Activated CD4-positive, alpha-beta T cell treated with anti-CD3 and anti-CD28 coated beads for 4 hours (primary cell): ENCODE results near the gene CNTD1.

Experiments used
- DNase-seq, 2 donors: peaks; one replicate each; pipeline ENCODE4 v3.0.0-alpha.2; 2020

Gene CNTD1

DNA sequence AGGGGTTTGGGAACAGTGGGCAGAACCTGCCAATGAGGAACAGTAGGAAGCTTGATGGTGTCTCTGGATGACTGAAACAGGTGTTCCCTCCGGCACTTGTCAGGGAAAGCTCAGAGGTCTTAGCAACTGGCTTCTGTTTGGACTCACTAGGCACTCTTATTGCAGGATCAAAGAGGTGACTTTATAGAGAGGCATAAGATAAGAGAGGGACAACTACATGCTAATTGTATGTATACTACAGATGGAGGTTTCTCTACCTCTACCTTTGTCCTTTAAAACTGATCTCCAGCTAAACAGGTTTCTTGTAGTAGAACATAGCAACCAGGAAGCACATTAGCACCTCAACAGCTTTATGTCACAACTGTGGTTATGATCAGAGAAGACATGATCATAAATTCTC lies 7.6 kb downstream of the CNTD1 start:
- no peak for DNase-seq

DNA sequence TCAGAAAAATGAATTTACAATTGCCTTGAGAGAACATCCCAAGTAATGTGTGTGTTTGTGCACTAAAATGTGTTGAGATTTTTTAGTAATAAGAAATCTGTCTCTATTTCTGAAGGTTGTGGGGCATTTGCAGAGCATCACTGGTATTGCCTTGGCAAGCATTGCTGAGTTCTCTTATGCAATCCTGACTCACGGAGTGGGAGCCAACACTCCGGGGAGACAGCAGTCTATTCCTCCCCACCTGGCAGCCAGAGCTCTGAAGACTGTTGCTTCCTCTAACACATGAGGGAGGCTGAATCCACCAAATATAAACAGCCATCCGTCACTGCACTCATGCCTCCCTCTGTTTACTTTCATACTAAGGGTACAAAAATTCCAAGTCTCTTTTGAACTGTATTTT lies 10.6 kb downstream of the CNTD1 start:
- no peak for DNase-seq

DNA sequence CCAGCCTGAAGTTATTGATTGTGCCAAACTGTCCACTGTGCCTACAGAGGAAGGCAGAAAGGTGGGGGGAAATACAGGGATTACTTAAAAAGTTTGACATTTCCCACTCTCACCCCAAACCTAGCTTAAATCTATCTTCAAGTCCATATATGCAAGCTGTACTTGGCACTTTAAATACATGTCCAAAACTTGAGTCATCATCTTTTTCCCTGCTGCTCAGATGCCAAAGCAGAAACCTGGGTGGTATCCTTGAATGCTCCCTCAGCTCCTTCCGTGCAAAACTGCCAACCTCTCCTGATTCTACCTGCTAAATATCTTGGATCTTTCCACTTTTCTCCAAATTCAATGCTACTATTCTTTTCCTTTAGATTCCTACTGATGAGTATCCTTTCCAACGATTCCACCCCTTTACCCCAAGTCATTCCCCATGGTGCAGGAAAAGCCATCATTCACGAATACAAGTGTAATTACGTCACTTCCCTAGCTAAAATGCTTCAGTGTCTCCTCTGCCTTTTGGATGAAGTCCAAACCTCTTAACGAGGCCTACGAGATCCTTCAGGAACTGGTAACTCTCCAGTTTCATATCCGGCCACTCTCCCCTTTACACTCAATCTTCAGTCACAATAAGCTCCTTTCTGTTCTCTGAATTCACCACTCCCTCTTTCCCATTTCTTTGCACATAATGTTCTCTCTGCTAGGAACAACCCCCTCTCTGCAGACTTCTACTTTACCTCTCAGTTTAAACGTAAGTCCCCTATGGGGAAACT lies 16.2 kb downstream of the CNTD1 start:
- DNase-seq: no peak

DNA sequence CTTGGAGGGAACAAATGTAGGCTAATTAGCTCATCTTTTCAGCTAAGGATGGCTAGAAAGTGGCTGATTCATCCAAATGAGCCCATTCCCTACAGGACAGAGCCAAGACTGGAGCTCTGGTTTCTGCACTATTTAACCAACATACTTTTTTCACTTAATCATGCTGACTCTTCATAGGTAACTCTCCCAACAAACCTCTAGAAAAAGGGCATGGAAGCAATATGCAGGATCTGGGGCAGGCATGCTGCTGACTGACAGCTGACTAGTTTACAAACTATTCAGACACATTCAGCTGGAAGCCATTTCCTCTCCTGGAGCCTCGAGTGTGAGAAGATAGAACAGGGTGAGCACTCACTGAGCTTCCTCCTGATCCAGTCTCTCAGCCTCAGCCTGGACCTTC lies 19.2 kb downstream of the CNTD1 start:
- no peak for DNase-seq

DNA sequence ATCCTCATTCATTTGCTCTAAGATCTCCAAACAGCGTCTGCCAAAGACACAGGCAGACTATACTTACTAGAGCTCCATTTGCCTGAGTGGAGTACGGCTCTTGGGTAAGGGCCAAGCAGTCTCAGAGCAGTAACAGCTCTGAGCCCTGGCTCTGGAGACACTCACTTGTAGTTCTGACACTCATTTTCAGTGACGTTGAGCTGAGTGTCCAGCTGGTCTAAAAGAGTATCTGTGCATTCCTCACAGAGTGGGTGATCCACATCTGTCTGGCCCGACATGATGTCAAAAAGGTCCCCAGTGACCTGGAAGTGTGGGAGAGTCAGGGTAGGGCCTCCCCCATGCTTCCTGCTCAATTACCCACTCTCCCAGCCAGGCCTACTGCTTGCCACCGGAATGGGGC lies 19.7 kb downstream of the CNTD1 start:
- DNase-seq: no peak

DNA sequence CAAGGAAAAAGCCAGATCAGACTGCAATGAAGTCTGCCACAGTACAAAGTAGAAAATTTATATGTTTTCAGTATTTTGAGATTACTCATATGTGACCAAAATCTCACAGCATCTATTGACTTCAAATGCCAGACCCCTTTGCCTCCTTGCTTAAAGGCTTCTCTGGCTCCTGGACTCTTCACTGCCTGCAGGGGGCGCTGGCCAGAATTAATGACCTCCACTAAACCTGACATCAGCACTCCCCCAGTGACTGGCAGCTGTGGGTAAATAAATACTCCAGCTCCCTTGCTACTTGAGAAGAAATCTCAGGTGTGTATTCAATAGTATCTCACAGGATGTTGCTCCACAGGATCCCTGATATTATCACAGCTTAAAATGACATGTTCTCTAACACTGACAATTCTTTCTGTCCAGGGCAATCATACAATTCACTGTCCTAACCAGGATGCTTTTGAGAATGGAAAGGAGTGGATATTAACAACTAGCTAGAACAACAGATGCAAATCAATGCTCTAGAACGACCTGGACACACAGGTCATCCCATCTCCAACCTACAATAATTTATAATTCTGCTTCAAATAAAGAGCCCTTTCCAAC lies 21.4 kb downstream of the CNTD1 start:
- peak; percentile 60 to 62 for DNase-seq

DNA sequence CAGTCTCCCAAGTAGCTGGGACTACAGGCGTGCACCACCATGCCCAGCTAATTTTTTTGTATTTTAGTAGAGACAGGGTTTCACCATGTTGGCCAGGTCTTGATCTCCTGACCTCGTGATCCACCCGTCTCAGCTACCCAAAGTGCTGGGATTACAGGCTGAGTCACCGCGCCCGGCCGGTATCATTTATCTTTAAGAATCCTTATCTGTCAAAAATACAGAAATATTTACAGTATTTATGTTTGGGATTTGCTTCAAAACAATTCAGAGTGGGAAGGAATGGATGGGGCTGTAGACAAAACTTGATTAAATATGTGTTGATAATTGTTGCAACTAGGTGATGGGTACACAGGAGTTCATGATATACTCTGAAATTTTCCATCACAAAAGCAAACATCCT lies 22.5 kb downstream of the CNTD1 start:
- DNase-seq: no peak

DNA sequence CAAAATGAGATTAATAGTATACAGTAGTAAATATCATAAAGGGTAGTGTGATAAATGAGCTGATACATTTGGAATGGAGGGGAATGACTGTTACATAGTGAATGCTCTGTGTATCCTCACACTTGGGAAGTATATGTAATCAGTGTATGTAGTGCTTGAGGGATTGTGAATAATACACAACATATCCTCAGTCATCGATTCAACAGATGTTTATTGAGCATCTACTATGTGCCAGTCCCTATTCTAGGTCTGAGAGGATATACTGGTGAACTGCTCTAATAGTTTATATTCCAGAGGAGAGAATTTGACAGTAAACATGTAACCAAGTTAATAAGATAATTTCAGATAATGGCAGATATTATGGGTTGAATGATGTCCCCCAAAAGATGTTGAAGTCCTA lies 28.8 kb downstream of the CNTD1 start:
- no peak for DNase-seq

DNA sequence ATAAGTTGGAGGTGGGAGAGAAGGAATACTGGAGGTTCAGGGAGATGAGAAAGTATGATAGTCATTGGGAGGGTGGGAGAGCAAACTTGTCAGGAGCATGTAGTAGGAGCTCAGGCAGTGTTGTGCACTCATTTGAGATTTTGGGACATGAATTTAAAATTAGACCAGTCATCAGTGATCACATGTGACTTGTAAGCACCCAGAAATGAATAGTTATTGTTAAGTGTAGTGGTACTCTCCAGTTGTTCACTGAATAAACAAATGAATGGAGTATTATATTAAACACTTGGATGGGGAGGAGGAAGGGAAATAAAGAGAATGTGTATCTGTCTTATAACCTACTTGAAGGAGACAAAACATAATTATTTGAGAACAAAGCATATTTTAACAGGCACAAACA lies 32.3 kb downstream of the CNTD1 start:
- DNase-seq: no peak

DNA sequence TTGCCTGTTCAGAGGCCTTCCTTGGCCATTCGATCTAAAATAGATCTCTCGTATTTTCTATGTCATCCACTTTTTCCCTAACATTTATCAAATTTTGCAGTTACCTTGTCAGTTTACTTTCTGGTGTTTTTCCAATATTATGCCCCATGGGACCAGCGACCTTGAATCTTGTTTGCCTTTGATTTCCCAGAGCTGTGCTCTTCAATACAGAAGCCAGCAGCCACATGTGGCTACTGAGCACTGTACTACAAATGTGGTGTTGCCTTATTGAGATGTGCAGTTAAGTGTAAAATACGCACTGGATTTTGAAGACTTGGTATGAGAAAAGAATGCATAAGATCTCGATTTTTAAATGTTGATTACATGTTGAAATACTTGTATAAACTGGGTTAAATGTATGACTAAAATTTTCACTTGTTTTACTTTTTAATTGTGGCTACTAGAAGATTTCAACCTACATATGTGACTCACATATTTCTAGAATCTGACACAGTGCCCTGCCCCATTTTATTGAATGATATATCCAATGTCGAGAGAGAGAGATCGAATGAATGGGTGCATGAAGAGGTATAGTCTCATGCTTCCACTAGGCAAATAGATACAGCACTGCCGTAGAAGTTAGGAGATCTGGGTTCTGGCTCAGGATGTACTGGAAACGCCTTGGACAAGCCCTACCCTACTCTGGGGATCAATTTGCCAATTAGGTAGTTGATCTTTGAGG lies 33.7 kb downstream of the CNTD1 start:
- DNase-seq: no peak

DNA sequence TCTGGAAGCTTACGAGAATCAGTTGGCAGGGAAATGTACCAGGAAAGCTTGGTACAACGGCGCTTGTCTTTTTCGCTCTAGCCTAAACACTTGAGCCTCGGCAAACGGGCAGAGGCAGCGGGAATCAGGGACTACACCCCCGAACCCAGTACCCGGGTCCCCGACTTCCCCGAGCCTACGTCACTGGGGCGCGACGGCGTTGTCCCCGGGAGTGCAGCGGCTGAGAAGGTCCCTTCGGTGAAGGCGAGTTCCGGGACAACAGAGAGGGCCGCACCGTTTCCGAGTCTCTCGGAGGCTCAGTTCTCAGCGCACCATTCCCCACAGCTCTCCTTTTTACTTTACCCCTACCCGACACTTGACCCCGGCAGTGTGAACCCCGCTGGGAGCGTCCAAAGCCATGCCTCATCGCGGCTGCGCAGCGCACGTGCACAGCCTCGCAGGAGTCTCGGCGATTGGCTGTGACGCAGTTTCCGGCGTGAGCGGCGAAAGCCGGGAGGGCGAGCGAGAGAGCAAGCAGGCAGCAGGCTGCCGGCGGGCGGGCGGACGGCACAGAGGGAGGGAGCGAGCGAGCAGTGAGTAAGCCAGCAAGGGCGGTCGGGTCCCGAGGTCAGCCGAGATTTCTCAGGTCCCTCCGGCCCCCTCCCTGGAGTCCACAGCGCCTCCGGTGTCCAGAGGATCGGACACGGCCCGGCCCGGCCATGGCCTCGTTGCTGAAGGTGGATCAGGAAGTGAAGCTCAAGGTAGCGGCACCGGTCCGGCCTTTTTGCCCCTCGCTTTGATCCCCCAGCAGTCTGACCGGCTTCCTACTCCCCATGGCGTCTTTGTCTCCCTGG lies 34.5 kb downstream of the CNTD1 start, which contains the start of gene PSME3:
Gene PSME3, plus strand, starts transcription at position 464 of the 833 bp plus-strand sequence. Its CDS starts 235 bp downstream, at position 699.
- peak; percentile 87 to 89 for DNase-seq

DNA sequence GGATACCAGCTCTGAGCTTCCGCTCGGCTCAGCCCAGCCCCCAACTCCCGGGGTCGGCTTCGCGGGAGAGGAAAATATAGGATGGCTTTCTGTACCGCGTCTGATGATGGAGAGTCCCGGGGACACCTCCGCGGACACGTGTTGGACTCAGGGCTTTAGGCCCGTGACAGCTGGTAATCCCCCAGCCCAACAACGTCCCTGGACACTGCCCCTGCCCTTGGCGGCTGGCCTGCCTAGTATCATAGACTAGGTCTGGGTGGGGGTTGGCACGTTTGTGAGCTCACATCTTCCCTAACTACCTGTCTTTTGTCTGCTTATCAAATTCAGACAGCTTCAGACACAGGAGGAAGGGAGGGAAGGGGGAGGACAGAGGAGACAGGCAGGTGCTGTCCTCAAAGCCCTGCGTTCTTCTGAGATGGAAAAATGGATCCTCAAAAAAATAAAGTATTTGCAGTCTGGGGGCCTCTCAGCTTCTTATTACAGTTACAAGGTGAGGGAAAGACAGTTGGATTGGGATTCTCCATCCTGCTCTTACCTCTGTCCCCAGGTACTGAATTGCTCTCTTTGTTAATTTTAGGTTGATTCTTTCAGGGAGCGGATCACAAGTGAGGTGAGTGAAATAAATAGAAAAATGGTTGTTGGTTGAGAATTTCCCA lies 35.2 kb downstream of the CNTD1 start:
- DNase-seq: peak in 1 of 2 donors; percentile 14

DNA sequence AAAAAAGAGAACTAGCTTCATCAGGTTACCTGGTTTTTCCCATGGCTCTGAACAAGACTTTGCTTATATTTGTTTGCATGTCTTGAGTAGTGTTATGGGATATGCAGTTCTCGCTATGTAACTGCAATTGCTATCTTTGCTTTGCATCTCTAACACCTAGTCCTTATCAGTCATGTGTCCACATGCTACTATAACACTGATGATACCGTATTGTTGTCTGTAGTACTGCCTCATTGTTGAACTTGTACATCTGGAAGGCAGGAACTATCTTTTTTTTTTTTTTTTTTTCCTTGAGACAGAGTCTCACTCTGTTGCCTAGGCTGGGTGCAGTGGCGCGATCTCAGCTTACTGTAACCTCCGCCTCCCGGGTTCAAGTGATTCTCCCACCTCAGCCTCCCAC lies 37.1 kb downstream of the CNTD1 start:
- DNase-seq: no peak

DNA sequence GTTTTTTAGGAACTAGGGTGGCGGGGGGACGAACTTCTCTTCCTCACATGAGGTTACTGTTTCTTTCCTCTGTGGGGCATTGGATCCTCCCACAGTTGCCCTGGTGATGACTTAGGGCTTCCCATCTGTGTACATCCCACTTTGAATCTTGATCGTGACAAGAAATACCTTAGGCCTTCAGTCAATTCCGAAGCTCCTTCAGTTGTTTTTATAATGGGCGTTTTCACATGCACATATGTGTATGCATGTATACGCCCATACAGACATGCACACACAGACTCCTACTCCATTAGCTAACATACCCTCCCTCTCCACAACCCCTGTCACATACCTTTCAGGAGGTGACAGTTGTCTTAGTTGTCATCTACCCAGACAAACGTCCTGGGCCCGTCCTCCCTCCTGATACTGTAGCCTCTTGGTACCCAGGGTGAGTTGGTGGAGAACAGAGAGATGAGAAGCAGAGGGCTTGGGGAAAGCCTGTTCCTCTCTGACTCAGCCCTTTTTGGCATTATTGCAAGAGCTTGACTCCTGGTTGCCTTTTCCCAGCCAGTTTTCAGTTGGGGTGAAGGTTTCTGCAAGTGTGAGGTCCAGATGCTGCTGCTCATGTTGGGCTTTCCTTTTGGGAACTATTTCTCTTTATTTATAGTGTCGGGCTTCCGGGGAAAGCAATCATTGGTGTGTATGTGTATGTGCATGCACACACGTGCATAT lies 43.5 kb downstream of the CNTD1 start:
- DNase-seq: no peak

DNA sequence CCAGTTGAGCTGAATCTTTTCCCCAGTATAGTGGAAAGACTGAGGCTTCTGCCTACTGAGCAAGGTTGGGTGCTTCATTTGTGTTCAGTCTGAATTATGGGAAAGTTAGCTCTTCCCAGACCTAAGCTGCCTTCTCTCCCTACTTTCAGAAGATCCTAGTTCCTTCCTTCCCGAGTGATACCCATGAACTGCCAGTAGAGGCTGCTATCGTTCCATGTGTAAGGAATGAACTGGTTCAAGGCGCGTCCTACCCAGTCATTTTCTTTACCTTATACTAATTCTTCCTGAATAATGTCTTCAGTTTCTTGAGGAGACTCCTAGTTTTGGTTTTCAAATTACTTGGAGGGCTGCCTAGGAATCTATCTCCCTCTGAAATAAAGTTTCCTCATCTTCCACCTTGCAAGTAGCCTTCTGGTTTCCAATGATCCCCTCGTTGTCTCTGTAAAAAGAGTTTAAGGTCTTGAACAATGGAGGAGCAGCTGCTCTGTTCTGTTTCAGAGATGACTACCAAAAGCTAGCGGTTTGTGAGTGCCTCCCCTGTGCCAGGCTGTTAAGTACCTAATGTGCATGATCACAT lies 44.8 kb downstream of the CNTD1 start:
- no peak for DNase-seq

DNA sequence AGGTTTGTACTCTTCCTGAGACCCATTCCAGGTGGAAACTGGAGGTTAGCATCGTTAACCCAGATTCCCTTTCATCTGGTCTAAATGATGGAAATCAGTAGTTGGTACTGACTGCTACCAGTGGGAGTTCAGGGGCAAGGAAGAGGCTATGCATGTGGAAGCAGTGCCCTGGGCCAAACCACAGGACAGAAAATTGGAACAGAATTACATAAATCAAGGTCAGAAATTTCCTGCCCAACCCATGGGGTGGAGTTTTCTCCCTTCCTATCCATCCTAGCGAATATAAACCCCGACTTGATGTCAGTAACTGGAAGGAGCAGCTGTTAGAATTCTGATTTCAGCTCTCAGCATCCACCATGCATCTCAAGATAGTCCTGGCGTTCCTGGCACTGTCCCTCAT lies 45.6 kb downstream of the CNTD1 start, which contains the start of gene AOC2:
Gene AOC2, plus strand, starts transcription at position 310 of the 400 bp plus-strand sequence. Its CDS starts 47 bp downstream, at position 357.
- no peak for DNase-seq

DNA sequence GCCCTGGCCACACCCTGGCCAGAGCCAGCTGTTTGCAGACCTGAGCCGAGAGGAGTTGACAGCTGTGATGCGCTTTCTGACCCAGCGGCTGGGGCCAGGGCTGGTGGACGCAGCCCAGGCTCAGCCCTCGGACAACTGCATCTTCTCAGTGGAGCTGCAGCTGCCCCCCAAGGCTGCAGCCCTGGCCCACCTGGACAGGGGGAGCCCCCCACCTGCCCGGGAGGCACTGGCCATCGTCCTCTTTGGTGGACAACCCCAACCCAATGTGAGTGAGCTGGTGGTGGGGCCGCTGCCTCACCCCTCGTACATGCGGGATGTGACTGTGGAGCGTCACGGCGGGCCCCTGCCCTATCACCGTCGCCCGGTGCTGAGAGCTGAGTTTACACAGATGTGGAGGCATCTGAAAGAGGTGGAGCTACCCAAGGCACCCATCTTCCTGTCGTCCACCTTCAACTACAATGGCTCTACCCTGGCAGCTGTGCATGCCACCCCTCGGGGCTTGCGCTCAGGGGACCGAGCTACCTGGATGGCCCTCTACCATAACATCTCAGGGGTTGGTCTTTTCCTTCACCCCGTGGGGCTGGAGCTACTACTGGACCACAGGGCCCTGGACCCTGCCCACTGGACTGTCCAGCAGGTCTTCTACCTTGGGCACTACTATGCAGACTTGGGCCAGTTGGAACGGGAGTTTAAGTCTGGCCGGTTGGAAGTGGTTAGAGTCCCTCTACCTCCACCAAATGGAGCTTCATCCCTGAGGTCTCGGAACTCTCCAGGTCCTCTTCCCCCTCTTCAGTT lies 46.3 kb downstream of the CNTD1 start:
- no peak for DNase-seq

DNA sequence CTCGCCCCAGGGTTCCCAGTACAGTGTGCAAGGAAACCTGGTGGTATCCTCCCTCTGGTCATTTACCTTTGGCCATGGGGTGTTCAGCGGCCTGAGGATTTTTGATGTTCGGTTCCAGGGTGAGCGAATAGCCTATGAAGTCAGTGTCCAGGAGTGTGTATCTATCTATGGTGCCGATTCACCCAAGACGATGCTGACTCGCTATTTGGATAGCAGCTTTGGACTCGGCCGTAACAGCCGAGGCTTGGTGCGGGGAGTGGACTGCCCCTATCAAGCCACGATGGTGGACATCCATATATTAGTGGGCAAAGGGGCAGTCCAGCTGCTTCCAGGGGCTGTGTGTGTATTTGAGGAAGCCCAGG lies 46.9 kb downstream of the CNTD1 start:
- no peak for DNase-seq

DNA sequence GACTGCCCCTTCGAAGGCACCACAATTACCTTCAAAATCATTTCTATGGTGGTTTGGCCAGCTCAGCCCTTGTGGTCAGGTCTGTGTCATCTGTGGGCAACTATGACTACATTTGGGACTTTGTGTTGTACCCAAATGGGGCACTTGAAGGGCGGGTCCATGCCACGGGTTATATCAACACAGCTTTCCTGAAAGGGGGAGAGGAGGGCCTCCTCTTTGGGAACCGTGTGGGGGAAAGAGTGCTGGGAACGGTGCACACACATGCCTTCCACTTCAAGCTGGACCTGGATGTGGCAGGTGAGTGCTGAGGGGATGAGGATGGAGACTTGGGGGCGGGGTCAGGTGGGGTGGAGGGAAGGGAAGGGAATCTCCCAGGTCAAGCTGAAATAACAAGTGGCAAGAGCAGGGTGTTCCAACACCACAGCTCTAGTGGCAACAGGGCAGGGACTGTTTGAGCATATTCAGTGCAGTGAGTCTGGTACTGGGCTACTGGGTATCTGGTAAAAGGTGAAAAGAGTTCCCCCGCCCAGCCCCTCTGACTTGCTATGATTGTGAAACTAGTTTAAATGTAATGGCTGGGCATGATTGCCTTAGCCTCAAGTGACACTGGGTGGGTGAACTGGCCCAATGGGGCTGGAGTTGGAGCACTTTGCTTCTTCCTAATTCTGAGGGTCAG lies 47.4 kb downstream of the CNTD1 start:
- no peak for DNase-seq
